Ascending aorta (tissue), 2 donors: ENCODE measurements around the gene PSMB1. TPM values are rescaled to one million over a fixed set of nuclear protein-coding genes. Genes with fewer than 3 reads are reported as not detected.

Experiments used
- DNase-seq, 2 donors: peaks; one replicate each; pipeline ENCODE4 v3.0.0-alpha.2; 2019; ENCODE audit warnings: low spot score in 2 of 2
- H3K27ac ChIP-seq, 2 donors: fragments of 200-600 bp; sonication (generic); one replicate each; pipeline ENCODE4 v1.5.1; 2016 to 2017; ENCODE audit warnings: mild to moderate bottlenecking in 1 of 2
- H3K27me3 ChIP-seq: fragments of 200-600 bp; sonication (generic); one replicate; pipeline ENCODE4 v1.5.1; 2017
- H3K36me3 ChIP-seq, 2 donors: fragments of 200-600 bp; sonication (generic); one replicate each; pipeline ENCODE4 v1.5.1; 2016
- H3K4me1 ChIP-seq, 2 donors: fragments of 200-600 bp; sonication (generic); one replicate each; pipeline ENCODE4 v1.5.1; 2016 to 2017; ENCODE audit warnings: mild to moderate bottlenecking in 1 of 2
- H3K4me3 ChIP-seq, 2 donors: fragments of 200-600 bp; sonication (generic); one replicate each; pipeline ENCODE4 v1.5.1; 2016 to 2017; ENCODE audit warnings: mild to moderate bottlenecking in 1 of 2
- H3K9me3 ChIP-seq, 2 donors: fragments of 200-600 bp; sonication (generic); one replicate each; pipeline ENCODE4 v1.5.1; 2016
- intact Hi-C: fragments of 100-400 bp; cut with DNase I; formaldehyde crosslinking; loops from one replicate; pipeline ENCODE4 v1.15.1; 2023
- total RNA-seq: library from RNA; depleted of rRNA; stranded (reverse); fragments of >200 nt; gene quantifications from one replicate; pipeline ENCODE4 v1.1.0, GENCODE V29; 2016
- TF ChIP-seq, protein P1 (sequence below), 3 experiments: fragments of 200-600 bp in 2 of 3; fragments of 450-650 bp in 1 of 3; sonication (generic) in 2 of 3; IDR thresholded peaks; one replicate each; pipeline ENCODE4 v1.5.1; 2016 to 2019; ENCODE audit warnings: antibody characterized with exemption in 3 of 3, mild to moderate bottlenecking in 1 of 3, moderate library complexity in 1 of 3

The PSMB1 gene
- total RNA-seq, 1 donor from 2014 or later = 120 TPM

- TF ChIP-seq, protein P1, sequence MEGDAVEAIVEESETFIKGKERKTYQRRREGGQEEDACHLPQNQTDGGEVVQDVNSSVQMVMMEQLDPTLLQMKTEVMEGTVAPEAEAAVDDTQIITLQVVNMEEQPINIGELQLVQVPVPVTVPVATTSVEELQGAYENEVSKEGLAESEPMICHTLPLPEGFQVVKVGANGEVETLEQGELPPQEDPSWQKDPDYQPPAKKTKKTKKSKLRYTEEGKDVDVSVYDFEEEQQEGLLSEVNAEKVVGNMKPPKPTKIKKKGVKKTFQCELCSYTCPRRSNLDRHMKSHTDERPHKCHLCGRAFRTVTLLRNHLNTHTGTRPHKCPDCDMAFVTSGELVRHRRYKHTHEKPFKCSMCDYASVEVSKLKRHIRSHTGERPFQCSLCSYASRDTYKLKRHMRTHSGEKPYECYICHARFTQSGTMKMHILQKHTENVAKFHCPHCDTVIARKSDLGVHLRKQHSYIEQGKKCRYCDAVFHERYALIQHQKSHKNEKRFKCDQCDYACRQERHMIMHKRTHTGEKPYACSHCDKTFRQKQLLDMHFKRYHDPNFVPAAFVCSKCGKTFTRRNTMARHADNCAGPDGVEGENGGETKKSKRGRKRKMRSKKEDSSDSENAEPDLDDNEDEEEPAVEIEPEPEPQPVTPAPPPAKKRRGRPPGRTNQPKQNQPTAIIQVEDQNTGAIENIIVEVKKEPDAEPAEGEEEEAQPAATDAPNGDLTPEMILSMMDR (IDR thresholded peaks at IDR 0.05) = no peak
- no peaks in the 10 kb centered on the region for H3K27me3 ChIP-seq
- H3K36me3 ChIP-seq = peaks cover 19 to 21% of the 10 kb centered on the region in 2 donors
- H3K4me1 ChIP-seq = peaks cover 0 to 3% of the 10 kb centered on the region in 2 donors
- no peaks in the 10 kb centered on the region for H3K9me3 ChIP-seq
- DNase-seq = peak; percentile 57 to 95
- peak within 1 kb of the TSS; percentile 88 to 96 for H3K27ac ChIP-seq
- intact Hi-C loops = loop anchor here (1.0 kb wide), 1 partner anchor 30 kb away; the partner anchor contains the start of gene TBP
- H3K4me3 ChIP-seq = peak within 1 kb of the TSS; percentile 98 to 100
Observed at GRCh38 chr6:170584181-170584953, 31.3 kb upstream of the PSMB1 start, which contains the start of gene PDCD2. TSS of gene PDCD2 (minus strand) at chr6:170584637. CDS start at chr6:170584581, 56 bp downstream.

DNA sequence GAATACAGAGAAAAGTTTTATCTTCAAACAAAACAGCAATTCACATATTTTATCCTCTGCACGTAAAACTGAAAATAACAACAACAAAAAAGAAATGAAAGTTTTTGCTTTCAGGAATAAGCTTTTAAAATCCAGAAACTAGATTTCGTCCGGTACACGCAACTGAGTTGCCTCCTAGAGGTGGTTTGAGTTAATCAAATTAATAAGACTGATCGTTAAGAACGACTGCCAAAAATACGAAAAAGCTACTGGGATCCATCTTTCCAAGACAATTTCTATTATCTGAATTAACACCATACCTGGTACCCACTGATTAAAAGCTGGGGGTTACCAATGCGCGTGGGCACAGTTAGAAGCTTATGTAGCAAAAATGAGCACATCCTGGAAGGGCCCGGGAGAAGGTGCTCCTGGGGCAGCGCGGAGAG lies 30.7 kb upstream of the PSMB1 start:
- Histone ChIP-seq H3K9me3 (no peaks in the 10 kb centered on the region), H3K4me1 (peaks cover 0 to 3% of the 10 kb centered on the region in 2 donors), H3K36me3 (peaks cover 19 to 21% of the 10 kb centered on the region in 2 donors), H3K27ac (peak overlapping the region; percentile 88 to 96), H3K27me3 (no peaks in the 10 kb centered on the region), H3K4me3 (peak overlapping the region; percentile 98 to 100)
- no peak for DNase-seq
- intact Hi-C loops = loop anchor here (1.0 kb wide), 1 partner anchor 29 kb away; the partner anchor contains the start of gene TBP
- TF ChIP-seq, protein P1 (IDR thresholded peaks at IDR 0.05) = no peak

DNA sequence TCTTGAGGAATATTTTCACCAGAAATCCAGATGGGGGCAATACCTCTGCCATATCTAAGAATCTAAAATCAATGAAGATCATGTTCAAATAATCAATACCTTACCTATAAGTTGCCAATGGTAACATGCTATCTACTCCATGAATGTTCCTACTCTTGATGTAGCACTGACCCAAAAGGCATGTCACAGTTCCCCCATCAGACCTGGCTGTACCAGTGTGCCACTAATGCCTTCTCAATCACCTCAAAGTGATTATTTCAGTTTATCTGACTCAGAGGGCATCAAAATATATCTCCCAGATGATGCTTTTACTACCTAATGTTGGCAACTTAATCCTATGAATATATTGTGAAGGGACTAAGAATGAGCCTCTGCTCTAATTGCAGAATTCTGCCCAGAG lies 25.8 kb upstream of the PSMB1 start:
- peaks cover 37 to 58% of the 10 kb centered on the region in 2 donors for H3K36me3 ChIP-seq
- no peak overlapping the region for H3K27ac ChIP-seq
- intact Hi-C loops = no loop called here
- no peak for DNase-seq
- no peak overlapping the region for H3K4me3 ChIP-seq
- no peaks in the 10 kb centered on the region for H3K9me3 ChIP-seq
- no peaks in the 10 kb centered on the region for H3K27me3 ChIP-seq
- TF ChIP-seq, protein P1 (IDR thresholded peaks at IDR 0.05) = no peak
- peaks cover 0 to 3% of the 10 kb centered on the region in 2 donors for H3K4me1 ChIP-seq

GRCh38 chr6:170575250-170575649 lies 22.1 kb upstream of the PSMB1 start:
- intact Hi-C loops = no loop called here
- Histone ChIP-seq H3K4me3 (no peak overlapping the region), H3K27ac (no peak overlapping the region), H3K4me1 (no peaks in the 10 kb centered on the region), H3K9me3 (no peaks in the 10 kb centered on the region), H3K36me3 (peaks cover 43 to 68% of the 10 kb centered on the region in 2 donors), H3K27me3 (no peaks in the 10 kb centered on the region)
- TF ChIP-seq, protein P1 (IDR thresholded peaks at IDR 0.05) = no peak
- no peak for DNase-seq

- no peaks in the 10 kb centered on the region for H3K27me3 ChIP-seq
- DNase-seq = no peak
- peaks cover 48 to 85% of the 10 kb centered on the region in 2 donors for H3K36me3 ChIP-seq
- H3K4me1 ChIP-seq = no peaks in the 10 kb centered on the region
- H3K9me3 ChIP-seq = no peaks in the 10 kb centered on the region
- H3K4me3 ChIP-seq = no peak overlapping the region
- TF ChIP-seq, protein P1 (IDR thresholded peaks at IDR 0.05) = no peak
- intact Hi-C loops = no loop called here
- H3K27ac ChIP-seq = no peak overlapping the region
Observed at GRCh38 chr6:170572704-170573466, 19.8 kb upstream of the PSMB1 start.
